ENCODE measurements around the gene TRPV2. TPM values are rescaled to one million over a fixed set of nuclear protein-coding genes. Genes with fewer than 3 reads are reported as not detected.

TRPV2 gene
- total and polyA plus RNA-seq, 8 donors = 0.58 to 24.8 (median 5.9) TPM

- Histone ChIP-seq H3K4me1 (peaks cover 38 to 71% (median 61%) of the 10 kb centered on the region in 4 donors), H3K27ac (peak overlapping the region in 3 of 5 donors; percentile 92 to 94 (median 93)), H3K27me3 (no peaks in the 10 kb centered on the region), H3K9me3 (no peaks in the 10 kb centered on the region), H3K36me3 (peaks cover 28 to 59% (median 49%) of the 10 kb centered on the region in 4 donors), H3K4me3 (peak overlapping the region in 3 of 4 donors; percentile 93 to 99 (median 96))
- WGBS, 5 donors = 51 to 59% (median 57%) methylated on average over 3 of the region's 3 CpGs
- intact Hi-C loops (cut with DNase I; ENCODE audit: low total_unique reads) = no loop called here
- TF ChIP-seq, protein P1, sequence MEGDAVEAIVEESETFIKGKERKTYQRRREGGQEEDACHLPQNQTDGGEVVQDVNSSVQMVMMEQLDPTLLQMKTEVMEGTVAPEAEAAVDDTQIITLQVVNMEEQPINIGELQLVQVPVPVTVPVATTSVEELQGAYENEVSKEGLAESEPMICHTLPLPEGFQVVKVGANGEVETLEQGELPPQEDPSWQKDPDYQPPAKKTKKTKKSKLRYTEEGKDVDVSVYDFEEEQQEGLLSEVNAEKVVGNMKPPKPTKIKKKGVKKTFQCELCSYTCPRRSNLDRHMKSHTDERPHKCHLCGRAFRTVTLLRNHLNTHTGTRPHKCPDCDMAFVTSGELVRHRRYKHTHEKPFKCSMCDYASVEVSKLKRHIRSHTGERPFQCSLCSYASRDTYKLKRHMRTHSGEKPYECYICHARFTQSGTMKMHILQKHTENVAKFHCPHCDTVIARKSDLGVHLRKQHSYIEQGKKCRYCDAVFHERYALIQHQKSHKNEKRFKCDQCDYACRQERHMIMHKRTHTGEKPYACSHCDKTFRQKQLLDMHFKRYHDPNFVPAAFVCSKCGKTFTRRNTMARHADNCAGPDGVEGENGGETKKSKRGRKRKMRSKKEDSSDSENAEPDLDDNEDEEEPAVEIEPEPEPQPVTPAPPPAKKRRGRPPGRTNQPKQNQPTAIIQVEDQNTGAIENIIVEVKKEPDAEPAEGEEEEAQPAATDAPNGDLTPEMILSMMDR (IDR thresholded peaks at IDR 0.05) = no peak
- TF ChIP-seq EP300 (IDR thresholded peaks at IDR 0.05) (no peak), POLR2A (IDR thresholded peaks at IDR 0.05) (no peak), POLR2AphosphoS5 (IDR thresholded peaks at IDR 0.05) (no peak)
- no peak for DNase-seq
Measured at GRCh38 chr17:16440901-16441629, 25.7 kb downstream of the TRPV2 start.

DNA sequence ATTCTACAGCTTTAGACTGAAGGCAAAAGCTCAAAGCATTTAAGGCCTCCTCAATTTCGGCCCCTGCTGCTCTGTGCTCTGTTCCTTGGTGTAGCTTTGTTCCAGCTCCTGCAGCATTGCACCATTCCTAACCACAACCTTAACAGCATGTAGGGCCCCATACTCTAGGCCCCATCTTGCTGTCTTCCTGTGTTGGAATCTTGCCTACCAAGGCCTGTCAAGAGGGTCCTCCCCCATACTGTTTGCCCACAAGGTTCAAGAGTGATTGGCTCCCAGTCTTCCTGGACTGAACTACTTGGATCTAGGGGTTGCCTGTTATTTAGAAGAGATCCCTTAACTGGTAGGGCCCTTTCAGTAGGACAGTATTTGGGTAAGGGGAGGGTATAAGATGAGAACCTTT lies 26.8 kb downstream of the TRPV2 start:
- intact Hi-C loops (cut with DNase I; ENCODE audit: low total_unique reads) = no loop called here
- H3K4me1 ChIP-seq = peaks cover 38 to 73% (median 61%) of the 10 kb centered on the region in 4 donors
- TF ChIP-seq POLR2A (IDR thresholded peaks at IDR 0.05) (no peak), EP300 (IDR thresholded peaks at IDR 0.05) (no peak), POLR2AphosphoS5 (IDR thresholded peaks at IDR 0.05) (no peak)
- TF ChIP-seq, protein P1 (IDR thresholded peaks at IDR 0.05) = no peak
- H3K4me3 ChIP-seq = peak overlapping the region in 2 of 4 donors; percentile 93 to 96
- no peaks in the 10 kb centered on the region for H3K27me3 ChIP-seq
- H3K36me3 ChIP-seq = peaks cover 28 to 70% (median 60%) of the 10 kb centered on the region in 4 donors
- H3K27ac ChIP-seq = peak overlapping the region in 3 of 5 donors; percentile 42 to 93 (median 92)
- WGBS, 5 donors = 75 to 87% (median 80%) methylated on average over 1 of the region's 1 CpG
- no peaks in the 10 kb centered on the region for H3K9me3 ChIP-seq
- no peak for DNase-seq

- 59 to 68% (median 66%) methylated on average over 7 of the region's 7 CpGs for WGBS, 5 donors
- no peak for DNase-seq
- H3K36me3 ChIP-seq = peaks cover 31 to 77% (median 67%) of the 10 kb centered on the region in 4 donors
- H3K9me3 ChIP-seq = no peaks in the 10 kb centered on the region
- H3K4me1 ChIP-seq = peaks cover 38 to 72% (median 60%) of the 10 kb centered on the region in 4 donors
- H3K27me3 ChIP-seq = no peaks in the 10 kb centered on the region
- intact Hi-C loops (cut with DNase I; ENCODE audit: low total_unique reads) = no loop called here
- H3K4me3 ChIP-seq = peak overlapping the region in 2 of 4 donors; percentile 93 to 96
- no peak for TF ChIP-seq EP300 (IDR thresholded peaks at IDR 0.05)
- TF ChIP-seq POLR2AphosphoS5 (IDR thresholded peaks at IDR 0.05) = peak in 1 of 3 donors; percentile 9
- peak overlapping the region in 4 of 5 donors; percentile 14 to 93 (median 67) for H3K27ac ChIP-seq
Measured at GRCh38 chr17:16442594-16443510, 27.5 kb downstream of the TRPV2 start.

DNA sequence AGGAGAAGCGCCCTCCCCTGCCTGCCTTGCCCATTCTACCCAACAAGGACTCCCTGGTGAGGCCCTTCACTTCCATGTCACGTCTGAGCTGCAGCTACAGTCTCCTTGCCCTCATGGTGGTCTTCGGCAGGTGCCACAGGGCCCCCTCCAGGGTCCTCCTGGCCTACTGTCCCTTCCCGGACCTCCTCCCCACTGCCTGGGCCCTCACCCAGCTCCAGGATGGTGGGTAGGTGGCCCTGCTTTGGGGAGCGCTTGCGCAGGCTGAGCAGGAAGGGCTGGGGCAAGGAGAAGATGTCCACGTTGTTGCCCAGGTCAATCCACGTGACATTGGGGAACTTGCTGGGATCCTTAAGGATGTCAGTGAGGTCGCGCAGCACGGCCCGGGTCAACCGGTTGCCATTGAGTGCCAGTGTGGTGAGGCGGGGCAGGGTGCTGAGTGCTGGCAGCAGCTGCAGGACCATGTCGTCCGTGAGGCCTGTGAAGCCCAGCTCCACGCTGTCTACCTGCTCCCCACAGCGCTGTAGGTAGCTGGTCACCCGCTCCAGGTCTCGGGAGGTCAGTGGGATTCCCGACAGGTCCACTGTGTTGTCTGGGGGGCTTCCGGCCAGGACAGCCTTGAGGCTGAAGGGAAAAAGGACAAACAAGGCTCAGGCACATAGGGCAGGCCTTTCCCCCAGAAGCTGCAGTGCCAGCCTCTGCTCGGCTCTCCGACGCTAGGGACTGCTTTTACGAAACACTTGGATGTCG lies 28.3 kb downstream of the TRPV2 start:
- WGBS, 5 donors = 71 to 74% (median 73%) methylated on average over 7 to 27 of the region's 27 CpGs
- no peaks in the 10 kb centered on the region for H3K9me3 ChIP-seq
- TF ChIP-seq EP300 (IDR thresholded peaks at IDR 0.05) = no peak
- peak in 1 of 3 donors; percentile 6 for TF ChIP-seq POLR2AphosphoS5 (IDR thresholded peaks at IDR 0.05)
- TF ChIP-seq, protein P1 (IDR thresholded peaks at IDR 0.05) = no peak
- TF ChIP-seq POLR2A (IDR thresholded peaks at IDR 0.05) = peak in 1 of 4 donors; percentile 6
- H3K27me3 ChIP-seq = no peaks in the 10 kb centered on the region
- H3K4me3 ChIP-seq = no peak overlapping the region
- H3K27ac ChIP-seq = peak overlapping the region; percentile 10 to 93 (median 14)
- intact Hi-C loops (cut with DNase I; ENCODE audit: low total_unique reads) = no loop called here
- DNase-seq = no peak
- H3K4me1 ChIP-seq = peaks cover 38 to 67% (median 57%) of the 10 kb centered on the region in 4 donors
- peaks cover 37 to 85% (median 75%) of the 10 kb centered on the region in 4 donors for H3K36me3 ChIP-seq
